ENCODE results near the gene PXMP2.

DNA sequence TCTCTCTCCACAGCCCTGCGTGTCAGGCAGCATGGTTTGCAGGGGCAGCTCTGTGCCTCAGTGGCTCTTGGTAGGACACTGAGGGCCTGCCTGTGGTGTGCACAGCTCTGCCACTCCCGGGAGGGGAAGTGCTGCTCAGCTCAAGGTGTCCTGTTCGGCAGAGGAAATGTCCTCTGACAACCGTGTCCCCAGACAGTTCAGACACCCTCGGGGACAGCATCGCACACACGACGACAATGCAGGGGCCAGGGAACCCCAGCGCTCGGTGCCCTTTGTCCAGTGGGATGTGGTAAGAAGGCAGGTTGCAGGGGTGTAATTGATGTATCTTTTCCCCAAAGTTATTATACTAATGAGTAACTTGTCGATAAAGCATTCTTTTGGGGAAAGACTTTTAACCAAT, 60.0 kb downstream of the PXMP2 start:
- TF ChIP-seq, protein P1, sequence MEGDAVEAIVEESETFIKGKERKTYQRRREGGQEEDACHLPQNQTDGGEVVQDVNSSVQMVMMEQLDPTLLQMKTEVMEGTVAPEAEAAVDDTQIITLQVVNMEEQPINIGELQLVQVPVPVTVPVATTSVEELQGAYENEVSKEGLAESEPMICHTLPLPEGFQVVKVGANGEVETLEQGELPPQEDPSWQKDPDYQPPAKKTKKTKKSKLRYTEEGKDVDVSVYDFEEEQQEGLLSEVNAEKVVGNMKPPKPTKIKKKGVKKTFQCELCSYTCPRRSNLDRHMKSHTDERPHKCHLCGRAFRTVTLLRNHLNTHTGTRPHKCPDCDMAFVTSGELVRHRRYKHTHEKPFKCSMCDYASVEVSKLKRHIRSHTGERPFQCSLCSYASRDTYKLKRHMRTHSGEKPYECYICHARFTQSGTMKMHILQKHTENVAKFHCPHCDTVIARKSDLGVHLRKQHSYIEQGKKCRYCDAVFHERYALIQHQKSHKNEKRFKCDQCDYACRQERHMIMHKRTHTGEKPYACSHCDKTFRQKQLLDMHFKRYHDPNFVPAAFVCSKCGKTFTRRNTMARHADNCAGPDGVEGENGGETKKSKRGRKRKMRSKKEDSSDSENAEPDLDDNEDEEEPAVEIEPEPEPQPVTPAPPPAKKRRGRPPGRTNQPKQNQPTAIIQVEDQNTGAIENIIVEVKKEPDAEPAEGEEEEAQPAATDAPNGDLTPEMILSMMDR (IDR thresholded peaks at IDR 0.05; ENCODE audit: insufficient read depth, low read length, poor library complexity, severe bottlenecking): no peak
- no peak for TF ChIP-seq EZH2phosphoT487 (conservative IDR thresholded peaks at IDR 0.05; ENCODE audit: low read length)

All from SU-DHL-6 (cell line).